Hepatocyte (in vitro differentiated cells): ENCODE results near the gene ASIP.

Experiments
- CTCF ChIP-seq: fragments of 200-600 bp; sonication (generic); IDR thresholded peaks from 2 replicates; pipeline ENCODE4 v1.5.1; 2016; ENCODE audit warnings: antibody characterized with exemption, mild to moderate bottlenecking; ENCODE audit not compliant: poor library complexity
- EZH2 ChIP-seq: fragments of 200-600 bp; sonication (generic); IDR thresholded peaks from 2 replicates; pipeline ENCODE4 v1.6.1; 2016; ENCODE audit warnings: antibody characterized with exemption, mild to moderate bottlenecking, borderline replicate concordance
- EZH2phosphoT487 ChIP-seq: fragments of 200-600 bp; sonication (generic); IDR thresholded peaks from one replicate; pipeline ENCODE4 v1.6.1; 2018; ENCODE audit warnings: antibody characterized with exemption, mild to moderate bottlenecking, low read depth, moderate library complexity; ENCODE audit not compliant: unreplicated experiment, severe bottlenecking

- TF ChIP-seq CTCF (no peak), EZH2 (no peak), EZH2phosphoT487 (no peak)
Measured at GRCh38 chr20:34285450-34285849, 44.2 kb downstream of the ASIP start.
